Peyer's patch (tissue), 4 donors: ENCODE data around the gene FNBP1.

Source experiments
- POLR2A ChIP-seq, 2 donors: fragments of 450-650 bp; IDR thresholded peaks; one replicate each; pipeline ENCODE4 v1.5.1; 2017; ENCODE audit warnings: antibody characterized with exemption in 2 of 2, mild to moderate bottlenecking in 2 of 2, moderate library complexity in 2 of 2
- TF ChIP-seq, protein P1 (sequence below), 6 experiments: fragments of 450-650 bp in 4 of 6; fragments of 200-600 bp in 2 of 6; sonication (generic) in 1 of 6; IDR thresholded peaks; one replicate each; pipeline ENCODE4 v1.5.1; 2017 to 2019; ENCODE audit warnings: antibody characterized with exemption in 6 of 6, mild to moderate bottlenecking in 3 of 6, moderate library complexity in 1 of 6

DNA sequence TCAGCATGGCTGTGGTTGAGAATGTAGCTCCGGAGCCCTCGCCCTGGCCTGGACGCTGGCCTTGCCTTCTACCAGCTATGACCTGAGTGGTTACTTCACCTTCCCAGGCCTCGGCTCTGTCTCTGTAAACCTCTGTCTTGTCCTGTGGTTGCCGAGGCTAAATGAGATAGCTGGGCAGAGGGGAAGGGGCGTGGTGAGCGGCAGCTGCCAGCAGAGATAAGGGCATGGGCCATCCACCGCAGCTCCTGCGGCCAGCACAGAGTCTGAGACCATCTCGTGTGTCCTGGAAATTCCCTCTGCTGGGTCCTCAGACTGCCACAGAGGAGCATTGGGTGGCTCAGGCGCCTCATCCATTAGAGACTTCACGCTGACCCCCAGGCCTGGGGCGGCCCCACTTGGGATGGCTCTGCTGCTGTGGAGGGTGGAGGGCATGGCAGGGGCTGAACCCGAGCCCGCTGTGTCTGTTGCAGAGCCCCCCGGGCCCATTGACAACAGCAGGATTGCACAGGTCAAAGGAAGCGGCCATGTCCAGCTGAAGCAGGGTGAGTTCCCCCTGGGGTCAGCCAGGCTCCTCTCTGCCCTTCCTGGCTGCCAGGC, 163.8 kb downstream of the FNBP1 start:
- TF ChIP-seq, protein P1, sequence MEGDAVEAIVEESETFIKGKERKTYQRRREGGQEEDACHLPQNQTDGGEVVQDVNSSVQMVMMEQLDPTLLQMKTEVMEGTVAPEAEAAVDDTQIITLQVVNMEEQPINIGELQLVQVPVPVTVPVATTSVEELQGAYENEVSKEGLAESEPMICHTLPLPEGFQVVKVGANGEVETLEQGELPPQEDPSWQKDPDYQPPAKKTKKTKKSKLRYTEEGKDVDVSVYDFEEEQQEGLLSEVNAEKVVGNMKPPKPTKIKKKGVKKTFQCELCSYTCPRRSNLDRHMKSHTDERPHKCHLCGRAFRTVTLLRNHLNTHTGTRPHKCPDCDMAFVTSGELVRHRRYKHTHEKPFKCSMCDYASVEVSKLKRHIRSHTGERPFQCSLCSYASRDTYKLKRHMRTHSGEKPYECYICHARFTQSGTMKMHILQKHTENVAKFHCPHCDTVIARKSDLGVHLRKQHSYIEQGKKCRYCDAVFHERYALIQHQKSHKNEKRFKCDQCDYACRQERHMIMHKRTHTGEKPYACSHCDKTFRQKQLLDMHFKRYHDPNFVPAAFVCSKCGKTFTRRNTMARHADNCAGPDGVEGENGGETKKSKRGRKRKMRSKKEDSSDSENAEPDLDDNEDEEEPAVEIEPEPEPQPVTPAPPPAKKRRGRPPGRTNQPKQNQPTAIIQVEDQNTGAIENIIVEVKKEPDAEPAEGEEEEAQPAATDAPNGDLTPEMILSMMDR (IDR thresholded peaks at IDR 0.05) = no peak
- TF ChIP-seq POLR2A (IDR thresholded peaks at IDR 0.05) = no peak
